ENCODE results near the gene ULBP3.

GRCh38 chr6:150100745-150101144 lies 31.8 kb upstream of the ULBP3 start:
- TF ChIP-seq CTCF (IDR thresholded peaks at IDR 0.05) (no peak), POLR2A (IDR thresholded peaks at IDR 0.05) (no peak)
